GOT3 (cell line): Measurements from ENCODE around the gene ZBTB20.

ENCODE experiments used
- DNase-seq: peaks from one replicate; lab custom pipeline; 2025; ENCODE audit warnings: mixed read lengths; lab: John Stamatoyannopoulos, UW

ZBTB20 gene

GRCh38 chr3:114444216-114444615 lies 702.9 kb downstream of the ZBTB20 start:
- DNase-seq: no peak

DNA sequence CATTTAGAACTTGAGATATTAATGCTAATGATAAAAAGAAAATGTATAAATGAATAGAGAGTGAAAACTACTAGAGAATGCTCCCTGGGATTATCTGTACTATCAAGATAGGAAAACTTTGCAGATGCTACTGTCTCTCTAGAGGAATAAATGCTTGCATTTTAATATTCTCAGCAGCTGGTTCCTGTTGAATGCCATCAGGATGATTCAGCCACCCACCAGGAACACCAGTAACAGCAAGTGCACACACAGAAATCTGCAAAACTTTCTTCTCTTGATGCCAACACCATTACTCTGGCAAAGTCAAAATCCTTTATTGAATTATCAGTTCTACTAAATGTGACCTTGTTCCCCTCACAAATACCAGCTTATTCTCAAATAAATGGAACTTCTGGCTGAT lies 704.8 kb downstream of the ZBTB20 start:
- no peak for DNase-seq

- DNase-seq: no peak
Measured at GRCh38 chr3:114441386-114441785, 705.7 kb downstream of the ZBTB20 start.

GRCh38 chr3:114440700-114441099 lies 706.4 kb downstream of the ZBTB20 start:
- no peak for DNase-seq

GRCh38 chr3:114439284-114439683 lies 707.8 kb downstream of the ZBTB20 start:
- DNase-seq: no peak

DNA sequence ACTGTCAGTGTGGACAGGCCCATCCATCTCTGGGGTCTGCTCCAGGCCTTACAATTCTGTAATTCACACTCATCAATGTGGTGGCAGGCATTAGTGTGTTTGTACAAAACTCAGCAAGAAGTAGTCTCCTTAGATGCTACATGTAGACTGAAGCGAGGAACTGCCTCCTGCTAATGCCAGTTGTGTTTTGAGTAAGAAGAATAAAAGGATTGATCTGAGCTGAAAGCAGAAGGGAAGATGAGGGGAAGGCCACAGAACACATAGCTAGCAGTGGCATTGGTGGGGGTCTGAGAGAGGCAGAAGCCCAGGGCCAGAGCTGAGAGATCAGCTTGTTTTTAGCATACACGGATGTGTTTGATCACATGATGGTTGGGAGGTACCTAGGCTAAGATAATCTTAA lies 709.2 kb downstream of the ZBTB20 start:
- DNase-seq: no peak

DNA sequence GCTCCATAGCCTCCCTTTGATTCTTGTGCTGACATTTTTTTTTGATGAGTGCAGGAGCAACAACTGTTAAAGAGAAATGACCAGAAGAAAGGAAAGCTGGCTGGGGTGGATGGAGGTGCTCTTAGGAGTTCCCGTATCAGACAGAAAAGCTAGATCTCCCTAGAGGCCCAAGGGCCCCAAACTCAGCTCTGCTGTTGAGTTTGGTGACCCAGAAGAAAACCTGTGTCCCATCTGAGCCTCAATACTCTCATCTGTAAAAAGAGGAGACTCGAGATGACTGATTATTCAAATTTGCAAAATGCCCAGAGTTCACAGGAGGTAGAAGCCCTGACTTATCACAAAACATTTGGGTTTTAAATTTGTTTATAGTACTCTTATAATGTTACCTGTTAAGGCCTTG lies 710.9 kb downstream of the ZBTB20 start:
- DNase-seq: no peak

- no peak for DNase-seq
Measured at GRCh38 chr3:114435386-114436115, 711.5 kb downstream of the ZBTB20 start.

- DNase-seq: no peak
Measured at GRCh38 chr3:114432310-114432709, 714.8 kb downstream of the ZBTB20 start.

- no peak for DNase-seq
Measured at GRCh38 chr3:114428044-114428595, 719.0 kb downstream of the ZBTB20 start.

GRCh38 chr3:114427285-114428043 lies 719.6 kb downstream of the ZBTB20 start:
- no peak for DNase-seq

GRCh38 chr3:114424337-114424736 lies 722.8 kb downstream of the ZBTB20 start:
- no peak for DNase-seq

- no peak for DNase-seq
Measured at GRCh38 chr3:114421204-114421603, 725.9 kb downstream of the ZBTB20 start.

- DNase-seq: no peak
Measured at GRCh38 chr3:114420072-114420471, 727.0 kb downstream of the ZBTB20 start.

DNA sequence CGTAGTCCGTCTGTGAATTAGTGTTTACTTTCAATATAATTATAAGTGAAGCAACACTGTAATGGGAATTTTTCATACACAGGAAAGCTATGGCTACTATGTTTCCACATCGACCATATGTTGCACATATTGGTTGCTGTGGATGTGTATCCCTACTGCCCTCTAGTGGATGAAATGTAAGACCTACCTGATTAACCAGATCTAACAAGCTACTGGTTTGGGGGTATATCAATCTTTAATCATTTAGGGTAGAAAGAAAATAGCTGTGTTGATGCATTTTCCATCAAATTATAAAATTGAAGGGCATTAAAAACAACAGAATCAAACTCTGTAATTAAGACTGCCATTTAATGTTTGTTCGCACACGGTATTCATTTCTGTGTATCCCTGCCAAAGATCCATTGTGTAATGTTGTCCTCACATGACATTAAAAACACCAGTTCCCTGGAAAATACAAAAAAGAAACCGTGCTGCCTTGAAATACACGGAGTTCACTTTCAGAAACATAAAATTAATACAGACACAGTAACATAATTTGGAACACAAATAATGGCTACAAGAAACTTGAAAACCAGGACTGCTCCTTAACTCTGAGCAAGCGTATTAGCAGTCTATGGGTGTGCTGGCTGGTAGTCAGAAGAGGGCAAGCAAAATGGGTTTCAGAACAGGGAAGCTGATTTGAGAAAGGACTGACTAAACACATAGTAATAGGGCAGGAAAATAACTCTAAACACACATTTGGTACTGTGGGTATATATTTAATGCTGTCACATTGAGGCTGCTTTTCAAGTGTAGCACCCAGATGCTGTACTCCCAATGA lies 728.2 kb downstream of the ZBTB20 start:
- DNase-seq: no peak

GRCh38 chr3:114418107-114418506 lies 729.0 kb downstream of the ZBTB20 start:
- no peak for DNase-seq

DNA sequence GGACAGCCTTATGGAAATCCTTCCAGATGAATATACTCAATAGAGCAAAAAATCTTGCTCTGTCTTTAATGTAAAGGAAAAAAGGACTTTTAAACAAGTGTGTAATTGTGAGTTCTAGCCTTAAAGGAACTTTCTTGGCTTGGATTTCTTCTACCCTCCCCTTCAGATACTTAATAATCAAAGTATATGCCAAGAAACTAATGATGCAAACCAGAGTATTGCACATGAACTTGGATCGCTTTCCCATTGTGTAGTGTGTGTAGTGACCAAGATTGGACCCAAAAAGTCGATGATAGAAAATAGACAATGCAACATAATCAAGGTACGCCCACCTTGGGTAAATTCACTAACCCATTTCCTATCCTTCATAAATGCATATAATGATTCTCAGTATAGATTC lies 729.4 kb downstream of the ZBTB20 start:
- no peak for DNase-seq

- no peak for DNase-seq
Measured at GRCh38 chr3:114417265-114417664, 729.8 kb downstream of the ZBTB20 start.

DNA sequence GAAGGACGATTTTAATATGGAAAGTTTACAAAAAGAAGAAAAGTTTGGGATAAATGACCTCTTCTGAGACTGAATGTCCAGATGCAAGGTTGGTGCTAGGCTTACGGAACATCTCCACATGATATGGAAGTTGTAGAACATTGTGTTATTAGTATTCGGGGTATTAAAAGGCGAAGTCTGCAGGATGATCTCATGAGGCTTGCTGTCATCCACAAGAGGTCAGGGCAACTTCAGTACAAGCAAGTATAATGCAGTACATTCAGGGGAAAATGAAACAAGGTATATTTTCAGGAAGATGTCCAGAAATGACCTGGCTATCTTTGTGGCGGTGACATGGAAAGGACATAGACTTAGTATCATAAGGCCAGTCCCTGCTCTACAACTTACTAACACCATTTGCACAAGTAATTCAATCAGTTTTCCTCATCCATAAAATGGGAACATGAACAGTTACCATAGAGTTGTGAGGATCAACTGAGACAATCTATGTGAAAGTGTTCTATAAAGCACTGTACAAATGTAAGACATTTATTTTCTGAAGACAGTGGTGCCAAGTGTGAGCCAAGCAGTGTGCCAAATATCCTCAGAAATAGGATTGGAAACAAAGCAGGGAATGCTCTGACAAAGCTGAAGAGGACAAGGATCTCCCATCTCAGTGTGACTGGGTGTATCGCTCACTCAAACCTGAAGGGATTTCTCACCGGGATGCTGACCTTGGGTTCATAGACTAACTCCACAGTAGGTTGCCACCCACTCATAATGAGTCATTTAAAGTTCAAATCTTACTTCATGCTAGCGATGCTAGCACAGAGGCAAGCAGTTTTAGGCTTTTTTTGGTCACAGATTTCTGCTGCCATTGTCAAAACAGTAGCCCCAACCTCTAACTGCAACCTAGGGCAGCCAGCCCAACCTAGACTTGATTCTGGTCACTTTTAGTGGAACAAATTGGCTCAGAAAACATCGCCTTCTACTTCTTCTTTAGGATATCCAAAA lies 735.0 kb downstream of the ZBTB20 start:
- no peak for DNase-seq

- no peak for DNase-seq
Measured at GRCh38 chr3:114411190-114411668, 735.9 kb downstream of the ZBTB20 start.
